Bronchial epithelial cell (primary cell): ENCODE data around the gene ZFP92. TPM values are rescaled to one million over a fixed set of nuclear protein-coding genes. Genes with fewer than 3 reads are reported as not detected.

Experiments used
- DNase-seq: peaks from one replicate; pipeline ENCODE4 v3.0.0-alpha.2; 2010; ENCODE audit warnings: low read depth
- FAIRE-seq: peaks from 2 replicates; lab custom pipeline; 2011; peaks lifted over from hg19 to GRCh38; lab: Jason Lieb, UNC
- H3K27me3 ChIP-seq: 2 replicates; pipeline ENCODE4 v1.5.1; 2011; ENCODE audit warnings: low read length; ENCODE audit not compliant: control insufficient read depth, insufficient read depth
- H3K36me3 ChIP-seq: 2 replicates; pipeline ENCODE4 v1.5.1; 2011; ENCODE audit warnings: low read length; ENCODE audit not compliant: control insufficient read depth, insufficient read depth
- H3K4me3 ChIP-seq: 2 replicates; pipeline ENCODE4 v1.5.1; 2011; ENCODE audit warnings: mild to moderate bottlenecking, low read depth, low read length, control low read depth
- total RNA-seq: library from RNA; depleted of rRNA; stranded (reverse); fragments of >200 nt; gene quantifications from 2 replicates; pipeline ENCODE4 v1.2.1, GENCODE V29; 2014
- TF ChIP-seq, protein P1 (sequence below): IDR thresholded peaks from 2 replicates; pipeline ENCODE4 v1.5.1; 2011; ENCODE audit warnings: mild to moderate bottlenecking, moderate library complexity, low read length, control low read depth, inconsistent platforms; ENCODE audit not compliant: insufficient read depth, severe bottlenecking

Gene ZFP92
- total RNA-seq, 1 donor from 2014 or later = 0.53 TPM

DNA sequence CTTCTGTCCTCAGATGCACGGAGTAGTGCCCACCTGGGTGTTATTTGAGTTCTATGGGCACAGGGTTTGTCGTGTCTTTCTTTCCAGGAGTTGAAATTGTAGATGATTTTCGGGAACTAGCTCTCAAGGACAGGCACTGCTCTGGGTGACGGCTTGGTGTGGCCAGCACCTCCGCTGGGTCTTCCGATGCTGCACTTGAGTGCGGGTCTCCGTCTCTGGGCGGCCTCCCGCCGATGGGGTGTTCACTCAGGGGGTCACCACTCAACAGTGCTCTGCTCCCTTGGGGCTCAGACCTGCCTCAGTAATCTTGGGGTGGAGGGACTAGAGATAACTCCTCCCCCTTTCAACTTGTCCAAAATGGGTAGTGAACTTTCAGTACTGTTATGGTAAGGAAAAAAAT is 2.5 kb downstream of the ZFP92 start:
- peaks cover 6% of the 10 kb centered on the region for H3K27me3 ChIP-seq
- H3K36me3 ChIP-seq = no peaks in the 10 kb centered on the region
- no peak for DNase-seq
- no peak overlapping the region for H3K4me3 ChIP-seq
- TF ChIP-seq, protein P1, sequence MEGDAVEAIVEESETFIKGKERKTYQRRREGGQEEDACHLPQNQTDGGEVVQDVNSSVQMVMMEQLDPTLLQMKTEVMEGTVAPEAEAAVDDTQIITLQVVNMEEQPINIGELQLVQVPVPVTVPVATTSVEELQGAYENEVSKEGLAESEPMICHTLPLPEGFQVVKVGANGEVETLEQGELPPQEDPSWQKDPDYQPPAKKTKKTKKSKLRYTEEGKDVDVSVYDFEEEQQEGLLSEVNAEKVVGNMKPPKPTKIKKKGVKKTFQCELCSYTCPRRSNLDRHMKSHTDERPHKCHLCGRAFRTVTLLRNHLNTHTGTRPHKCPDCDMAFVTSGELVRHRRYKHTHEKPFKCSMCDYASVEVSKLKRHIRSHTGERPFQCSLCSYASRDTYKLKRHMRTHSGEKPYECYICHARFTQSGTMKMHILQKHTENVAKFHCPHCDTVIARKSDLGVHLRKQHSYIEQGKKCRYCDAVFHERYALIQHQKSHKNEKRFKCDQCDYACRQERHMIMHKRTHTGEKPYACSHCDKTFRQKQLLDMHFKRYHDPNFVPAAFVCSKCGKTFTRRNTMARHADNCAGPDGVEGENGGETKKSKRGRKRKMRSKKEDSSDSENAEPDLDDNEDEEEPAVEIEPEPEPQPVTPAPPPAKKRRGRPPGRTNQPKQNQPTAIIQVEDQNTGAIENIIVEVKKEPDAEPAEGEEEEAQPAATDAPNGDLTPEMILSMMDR = no peak
- FAIRE-seq = no peak

DNA sequence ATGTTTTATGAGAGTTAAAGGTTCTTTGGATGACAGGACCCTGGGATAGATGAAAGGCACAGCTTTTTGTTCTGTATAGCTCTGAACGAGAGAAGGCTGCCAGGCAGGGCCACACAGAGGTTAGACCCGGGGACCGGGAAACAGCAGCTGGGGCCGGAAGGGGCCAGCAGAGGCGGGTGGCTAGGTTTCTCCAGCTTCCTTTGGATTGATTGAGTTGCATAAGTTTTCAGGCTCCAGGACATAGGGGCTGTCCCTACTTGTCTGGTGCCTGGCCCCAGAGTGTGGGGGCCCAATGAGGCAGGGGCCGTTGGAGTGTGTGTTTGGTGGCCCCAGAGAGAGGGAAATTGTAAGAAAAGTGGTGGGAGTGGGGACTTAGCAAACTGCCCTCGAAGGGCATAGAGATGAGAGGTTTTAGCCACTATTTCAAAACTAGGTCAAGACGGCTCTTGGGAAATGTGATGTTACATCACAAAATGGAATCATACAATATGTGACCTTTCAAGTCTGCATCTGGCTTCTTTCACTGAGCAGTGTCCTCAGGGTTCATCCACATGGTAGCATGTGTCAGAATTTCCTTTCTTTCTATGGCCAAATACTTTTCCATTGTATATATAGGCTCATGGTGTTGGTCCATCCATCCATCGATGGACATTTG is 3.7 kb downstream of the ZFP92 start:
- Histone ChIP-seq H3K27me3 (peaks cover 6% of the 10 kb centered on the region), H3K4me3 (no peak overlapping the region), H3K36me3 (no peaks in the 10 kb centered on the region)
- FAIRE-seq (no peak), DNase-seq (no peak)
- TF ChIP-seq, protein P1 = no peak

DNA sequence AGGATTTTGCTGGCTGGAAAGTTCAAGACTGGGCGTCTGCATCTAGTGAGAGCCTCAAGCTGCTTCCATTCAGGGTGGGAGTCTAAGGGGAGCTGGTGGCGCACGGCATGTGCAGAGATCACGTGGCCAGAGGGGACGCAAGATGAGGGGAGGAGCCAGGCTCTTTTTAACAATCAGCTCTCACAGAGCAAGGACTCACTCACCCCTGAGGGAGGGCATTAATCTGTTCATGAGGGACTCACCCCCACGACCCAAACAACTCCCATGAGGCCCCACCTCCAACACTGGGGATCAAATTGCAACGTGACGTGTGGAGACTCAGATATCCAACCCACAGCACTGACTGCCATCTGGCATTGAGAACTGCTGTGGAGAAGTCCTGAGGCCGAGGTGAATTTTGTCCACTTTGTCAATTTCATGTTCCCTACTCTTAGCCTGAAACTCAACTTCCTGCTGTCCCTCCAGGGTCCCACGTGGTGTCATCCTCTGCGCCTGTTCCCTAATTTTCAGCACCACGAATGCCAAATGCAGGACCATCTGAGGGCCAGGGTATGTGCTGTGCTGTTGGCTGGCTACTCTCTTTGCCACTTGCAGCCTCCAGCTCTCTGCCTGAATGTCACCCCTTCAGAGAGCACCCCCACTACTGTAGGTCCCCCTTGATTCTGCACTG is 5.6 kb downstream of the ZFP92 start:
- DNase-seq (no peak), FAIRE-seq (no peak)
- no peak overlapping the region for H3K4me3 ChIP-seq
- TF ChIP-seq, protein P1 = no peak
- peaks cover 2% of the 10 kb centered on the region for H3K27me3 ChIP-seq
- H3K36me3 ChIP-seq = no peaks in the 10 kb centered on the region

- FAIRE-seq (no peak), DNase-seq (no peak)
- TF ChIP-seq, protein P1 = no peak
- H3K36me3 ChIP-seq = no peaks in the 10 kb centered on the region
- no peaks in the 10 kb centered on the region for H3K27me3 ChIP-seq
- H3K4me3 ChIP-seq = no peak overlapping the region
Observed at GRCh38 chrX:153417637-153418036, 6.4 kb downstream of the ZFP92 start.

- no peaks in the 10 kb centered on the region for H3K36me3 ChIP-seq
- DNase-seq = no peak
- no peak for FAIRE-seq
- TF ChIP-seq, protein P1 = no peak
- no peak overlapping the region for H3K4me3 ChIP-seq
- no peaks in the 10 kb centered on the region for H3K27me3 ChIP-seq
Observed at GRCh38 chrX:153420851-153421599, 9.8 kb downstream of the ZFP92 start.
